CD14-positive monocyte (primary cell): ENCODE measurements around the gene CPEB4. TPM values are rescaled to one million over a fixed set of nuclear protein-coding genes. Genes with fewer than 3 reads are reported as not detected.
A peak's percentile ranks its signal among the peaks of the same experiment; 100 is the strongest.

Experiments
- DNase-seq, 3 donors: peaks; one replicate each; pipeline ENCODE4 v3.0.0-alpha.2; 2011 to 2022
- H2AFZ ChIP-seq: 2 replicates; pipeline ENCODE4 v1.6.0; 2012; ENCODE audit warnings: mild to moderate bottlenecking, low read depth, low read length, inconsistent platforms; ENCODE audit not compliant: insufficient read depth, poor library complexity, severe bottlenecking
- H3K27ac ChIP-seq, 2 donors: 1 replicate in 1 of 2; 2 replicates in 1 of 2; pipeline ENCODE4 v1.5.1; 2012 to 2013; ENCODE audit warnings: low read length in 2 of 2, control low read depth in 1 of 2, inconsistent platforms in 1 of 2, low read depth in 1 of 2, mild to moderate bottlenecking in 1 of 2
- H3K27me3 ChIP-seq, 2 donors: one replicate each; pipeline versions ENCODE4 v1.6.0 to v1.6.1; 2011 to 2013; ENCODE audit warnings: low read length in 2 of 2; ENCODE audit not compliant: control insufficient read depth in 2 of 2, insufficient read depth in 2 of 2
- H3K36me3 ChIP-seq, 2 donors: replicated peaks in 1 of 2; 1 replicate in 1 of 2; 2 replicates in 1 of 2; pipeline versions ENCODE4 v1.5.1 to v1.6.1; 2012 to 2013; ENCODE audit warnings: low read length in 2 of 2, control low read depth in 1 of 2, inconsistent platforms in 1 of 2, mild to moderate bottlenecking in 1 of 2; ENCODE audit not compliant: insufficient read depth in 2 of 2, control insufficient read depth in 1 of 2
- H3K4me1 ChIP-seq, 2 donors: 1 replicate in 1 of 2; 2 replicates in 1 of 2; pipeline versions ENCODE4 v1.5.1 to v1.6.1; 2012 to 2013; ENCODE audit warnings: low read length in 2 of 2, control low read depth in 1 of 2, inconsistent platforms in 1 of 2, mild to moderate bottlenecking in 1 of 2, moderate library complexity in 1 of 2; ENCODE audit not compliant: insufficient read depth in 2 of 2, control insufficient read depth in 1 of 2
- H3K4me2 ChIP-seq: replicated peaks from 2 replicates; pipeline ENCODE3; 2012; ENCODE audit warnings: low read length, moderate library complexity, mild to moderate bottlenecking; ENCODE audit not compliant: poor library complexity, severe bottlenecking; ENCODE audit errors: extremely low read depth
- H3K4me3 ChIP-seq, 3 experiments: fragments of 200-600 bp in 1 of 3; sonication (generic) in 1 of 3; replicated peaks in 1 of 3; 1 replicate in 2 of 3; 2 replicates in 1 of 3; pipeline ENCODE4 v1.5.1; 2011 to 2013; ENCODE audit warnings: low read length in 3 of 3, mild to moderate bottlenecking in 3 of 3, control low read depth in 2 of 3, low read depth in 2 of 3, inconsistent platforms in 1 of 3, moderate library complexity in 1 of 3
- H3K79me2 ChIP-seq: 2 replicates; pipeline ENCODE4 v1.6.0; 2012; ENCODE audit warnings: mild to moderate bottlenecking, control low read depth, inconsistent platforms, low read length, moderate library complexity; ENCODE audit not compliant: insufficient read depth
- H3K9ac ChIP-seq: 2 replicates; pipeline ENCODE4 v1.6.0; 2017; ENCODE audit warnings: low read length, mild to moderate bottlenecking; ENCODE audit not compliant: insufficient read depth, poor library complexity, severe bottlenecking
- H3K9me3 ChIP-seq, 2 donors: replicated peaks in 1 of 2; 1 replicate in 1 of 2; 2 replicates in 1 of 2; pipeline versions ENCODE4 v1.5.1 to v1.6.1; 2012 to 2013; ENCODE audit warnings: low read length in 2 of 2, control low read depth in 1 of 2; ENCODE audit not compliant: control insufficient read depth in 1 of 2, insufficient read depth in 1 of 2
- H4K20me1 ChIP-seq: 2 replicates; pipeline ENCODE4 v1.6.0; 2012; ENCODE audit warnings: mild to moderate bottlenecking, low read length, control low read depth, moderate library complexity; ENCODE audit not compliant: insufficient read depth
- H3K27ac Mint-ChIP-seq, 7 donors: one replicate each; pipeline ENCODE4 v1.8.0; 2020; ENCODE audit warnings: mild to moderate bottlenecking in 7 of 7, mixed read lengths in 7 of 7, moderate library complexity in 6 of 7, inconsistent platforms in 2 of 7
- H3K27me3 Mint-ChIP-seq, 3 donors: one replicate each; pipeline ENCODE4 v1.8.0; 2021 to 2022; ENCODE audit warnings: low read depth in 3 of 3, mild to moderate bottlenecking in 3 of 3, mixed read lengths in 3 of 3, moderate library complexity in 3 of 3, inconsistent platforms in 1 of 3
- H3K36me3 Mint-ChIP-seq, 2 donors: one replicate each; pipeline ENCODE4 v1.8.0; 2020; ENCODE audit warnings: mixed read lengths in 2 of 2, inconsistent platforms in 1 of 2, mild to moderate bottlenecking in 1 of 2
- H3K4me1 Mint-ChIP-seq: one replicate; pipeline ENCODE4 v1.8.0; 2020; ENCODE audit warnings: mild to moderate bottlenecking, mixed read lengths
- H3K4me3 Mint-ChIP-seq, 2 donors: one replicate each; pipeline ENCODE4 v1.8.0; 2020; ENCODE audit warnings: mild to moderate bottlenecking in 2 of 2, mixed read lengths in 2 of 2, moderate library complexity in 1 of 2
- H3K9me3 Mint-ChIP-seq, 7 donors: one replicate each; pipeline ENCODE4 v1.8.0; 2020 to 2022; ENCODE audit warnings: mixed read lengths in 7 of 7, mild to moderate bottlenecking in 6 of 7, moderate library complexity in 6 of 7, inconsistent platforms in 2 of 7
- WGBS: methylation state at CpG from one replicate; pipeline ENCODE4 v1.1.5; 2013; ENCODE audit warnings: missing lambda C conversion rate; ENCODE audit not compliant: insufficient coverage; 5-methylcytosine and 5-hydroxymethylcytosine counted together
- intact Hi-C, 2 donors: fragments of 100-400 bp; cut with micrococcal nuclease; formaldehyde crosslinking; loops; one replicate each; pipeline versions ENCODE4 v1.15.0 to v1.15.1; 2023
- polyA plus RNA-seq, 3 donors: library from polyadenylated mRNA; depleted of rRNA in 1 of 3; unstranded in 2 of 3; stranded (reverse) in 1 of 3; fragments of 300-500 nt in 2 of 3; fragments of >200 nt in 1 of 3; fragmentation: Illumina TruSeq in 2 of 3; gene quantifications; 1 replicate in 2 of 3; 2 replicates in 1 of 3; pipeline ENCODE4 v1.2.3, GENCODE V29; 2012 to 2021
- TF ChIP-seq, protein P1 (sequence below): fragments of 200-600 bp; IDR thresholded peaks from one replicate; pipeline ENCODE4 v1.8.0; 2022; ENCODE audit warnings: antibody characterized with exemption, mild to moderate bottlenecking

The CPEB4 gene
- polyA plus RNA-seq, 3 donors: 10.7 to 27.3 (median 13.9) TPM

- Histone ChIP-seq H3K4me1 (peaks cover 7 to 9% of the 10 kb centered on the region in 2 donors), H3K27me3 (no peaks in the 10 kb centered on the region)
These were observed 36.4 kb upstream of the CPEB4 start for GRCh38 chr5:173851595-173852243.

GRCh38 chr5:173852790-173853359, 35.3 kb upstream of the CPEB4 start:
- intact Hi-C loops: no loop called here
- peaks cover 6 to 14% (median 10%) of the 10 kb centered on the region in 7 donors for H3K9me3 Mint-ChIP-seq
- peaks cover 0 to 8% (median 3%) of the 10 kb centered on the region in 3 donors for H3K27me3 Mint-ChIP-seq
- peaks cover 0 to 4% of the 10 kb centered on the region in 2 donors for H3K36me3 Mint-ChIP-seq
- H3K4me1 Mint-ChIP-seq: peaks cover 18% of the 10 kb centered on the region
- Histone ChIP-seq H3K27ac (no peak overlapping the region), H2AFZ (no peak overlapping the region), H3K4me2 (no peak overlapping the region), H3K4me1 (peaks cover 7 to 9% of the 10 kb centered on the region in 2 donors), H3K79me2 (no peaks in the 10 kb centered on the region), H3K27me3 (no peaks in the 10 kb centered on the region), H3K36me3 (no peaks in the 10 kb centered on the region), H3K4me3 (no peak overlapping the region), H3K9me3 (peaks cover 5 to 8% of the 10 kb centered on the region in 2 donors), H4K20me1 (no peaks in the 10 kb centered on the region), H3K9ac (no peak overlapping the region)
- no CpG with 5 or more reads among the region's 7 CpGs for WGBS
- TF ChIP-seq, protein P1, sequence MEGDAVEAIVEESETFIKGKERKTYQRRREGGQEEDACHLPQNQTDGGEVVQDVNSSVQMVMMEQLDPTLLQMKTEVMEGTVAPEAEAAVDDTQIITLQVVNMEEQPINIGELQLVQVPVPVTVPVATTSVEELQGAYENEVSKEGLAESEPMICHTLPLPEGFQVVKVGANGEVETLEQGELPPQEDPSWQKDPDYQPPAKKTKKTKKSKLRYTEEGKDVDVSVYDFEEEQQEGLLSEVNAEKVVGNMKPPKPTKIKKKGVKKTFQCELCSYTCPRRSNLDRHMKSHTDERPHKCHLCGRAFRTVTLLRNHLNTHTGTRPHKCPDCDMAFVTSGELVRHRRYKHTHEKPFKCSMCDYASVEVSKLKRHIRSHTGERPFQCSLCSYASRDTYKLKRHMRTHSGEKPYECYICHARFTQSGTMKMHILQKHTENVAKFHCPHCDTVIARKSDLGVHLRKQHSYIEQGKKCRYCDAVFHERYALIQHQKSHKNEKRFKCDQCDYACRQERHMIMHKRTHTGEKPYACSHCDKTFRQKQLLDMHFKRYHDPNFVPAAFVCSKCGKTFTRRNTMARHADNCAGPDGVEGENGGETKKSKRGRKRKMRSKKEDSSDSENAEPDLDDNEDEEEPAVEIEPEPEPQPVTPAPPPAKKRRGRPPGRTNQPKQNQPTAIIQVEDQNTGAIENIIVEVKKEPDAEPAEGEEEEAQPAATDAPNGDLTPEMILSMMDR: no peak
- H3K4me3 Mint-ChIP-seq: no peak overlapping the region
- H3K27ac Mint-ChIP-seq: no peak overlapping the region
- no peak for DNase-seq

More at GRCh38 chr5:173851595-173852243, 36.4 kb upstream of the CPEB4 start:
- no peak overlapping the region for H3K4me3 ChIP-seq
- TF ChIP-seq, protein P1: no peak
- WGBS: 77% methylated on average over 8 of the region's 10 CpGs
- peaks cover 18% of the 10 kb centered on the region for H3K4me1 Mint-ChIP-seq
- H2AFZ ChIP-seq: no peak overlapping the region
- H3K27ac ChIP-seq: no peak overlapping the region
- peaks cover 0 to 3% (median 3%) of the 10 kb centered on the region in 3 donors for H3K27me3 Mint-ChIP-seq
- H3K9ac ChIP-seq: no peak overlapping the region
- no peaks in the 10 kb centered on the region for H4K20me1 ChIP-seq
- H3K27ac Mint-ChIP-seq: peak overlapping the region in 1 of 7 donors; percentile 45
- H3K36me3 Mint-ChIP-seq: peaks cover 0 to 4% of the 10 kb centered on the region in 2 donors
- no peaks in the 10 kb centered on the region for H3K36me3 ChIP-seq
- no peak overlapping the region for H3K4me2 ChIP-seq
- no peaks in the 10 kb centered on the region for H3K79me2 ChIP-seq
- DNase-seq: no peak
- peaks cover 10 to 18% (median 11%) of the 10 kb centered on the region in 7 donors for H3K9me3 Mint-ChIP-seq
- no peak overlapping the region for H3K4me3 Mint-ChIP-seq
- intact Hi-C loops: no loop called here
- H3K9me3 ChIP-seq: peaks cover 5 to 16% of the 10 kb centered on the region in 2 donors
